Suprapubic skin (tissue), 4 donors: ENCODE results near the gene VSIR.

Experiments
- POLR2A ChIP-seq, 2 donors: fragments of 450-650 bp; IDR thresholded peaks; one replicate each; pipeline ENCODE4 v1.6.1; 2017; ENCODE audit warnings: antibody characterized with exemption in 2 of 2, mild to moderate bottlenecking in 2 of 2, moderate library complexity in 2 of 2
- POLR2AphosphoS5 ChIP-seq, 3 donors: sonication (generic); formaldehyde crosslinking; IDR thresholded peaks; one replicate each; pipeline ENCODE4 v1.6.1; 2017; ENCODE audit warnings: antibody characterized with exemption in 3 of 3
- TF ChIP-seq, protein P1 (sequence below), 2 donors: fragments of 200-600 bp in 1 of 2; fragments of 450-650 bp in 1 of 2; sonication (generic) in 1 of 2; IDR thresholded peaks; one replicate each; pipeline ENCODE4 v1.5.1; 2016 to 2019; ENCODE audit warnings: antibody characterized with exemption in 2 of 2, mild to moderate bottlenecking in 1 of 2, moderate library complexity in 1 of 2

DNA sequence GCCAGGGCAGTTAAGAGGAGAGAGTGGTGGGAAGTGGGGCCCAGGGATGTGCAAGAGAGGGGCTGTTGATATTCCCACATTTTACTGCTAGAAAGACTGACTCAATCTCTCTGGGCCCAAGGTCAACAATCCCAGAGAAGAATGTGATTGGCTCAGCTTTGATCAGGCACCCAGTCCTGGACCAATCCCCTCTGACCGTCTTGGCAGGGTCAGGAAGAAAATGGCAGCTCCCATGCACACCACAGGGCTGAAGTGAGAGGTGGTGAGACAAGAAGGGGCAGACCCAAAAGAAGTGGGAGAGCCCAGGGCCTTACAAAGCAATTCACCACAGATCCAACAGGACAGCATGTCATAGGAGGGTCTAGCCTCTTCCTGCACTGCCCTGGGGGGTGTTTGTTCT lies 50.5 kb downstream of the VSIR start:
- no peak for TF ChIP-seq POLR2AphosphoS5 (IDR thresholded peaks at IDR 0.05)
- TF ChIP-seq, protein P1, sequence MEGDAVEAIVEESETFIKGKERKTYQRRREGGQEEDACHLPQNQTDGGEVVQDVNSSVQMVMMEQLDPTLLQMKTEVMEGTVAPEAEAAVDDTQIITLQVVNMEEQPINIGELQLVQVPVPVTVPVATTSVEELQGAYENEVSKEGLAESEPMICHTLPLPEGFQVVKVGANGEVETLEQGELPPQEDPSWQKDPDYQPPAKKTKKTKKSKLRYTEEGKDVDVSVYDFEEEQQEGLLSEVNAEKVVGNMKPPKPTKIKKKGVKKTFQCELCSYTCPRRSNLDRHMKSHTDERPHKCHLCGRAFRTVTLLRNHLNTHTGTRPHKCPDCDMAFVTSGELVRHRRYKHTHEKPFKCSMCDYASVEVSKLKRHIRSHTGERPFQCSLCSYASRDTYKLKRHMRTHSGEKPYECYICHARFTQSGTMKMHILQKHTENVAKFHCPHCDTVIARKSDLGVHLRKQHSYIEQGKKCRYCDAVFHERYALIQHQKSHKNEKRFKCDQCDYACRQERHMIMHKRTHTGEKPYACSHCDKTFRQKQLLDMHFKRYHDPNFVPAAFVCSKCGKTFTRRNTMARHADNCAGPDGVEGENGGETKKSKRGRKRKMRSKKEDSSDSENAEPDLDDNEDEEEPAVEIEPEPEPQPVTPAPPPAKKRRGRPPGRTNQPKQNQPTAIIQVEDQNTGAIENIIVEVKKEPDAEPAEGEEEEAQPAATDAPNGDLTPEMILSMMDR (IDR thresholded peaks at IDR 0.05): no peak
- TF ChIP-seq POLR2A (IDR thresholded peaks at IDR 0.05): no peak
